GM12878 (cell line): ENCODE measurements around the gene MYO15B. TPM values are rescaled to one million over a fixed set of nuclear protein-coding genes. Genes with fewer than 3 reads are reported as not detected.
A peak's percentile ranks its signal among the peaks of the same experiment; 100 is the strongest.

Experiments
- ATAC-seq: fragments of 200-7000 bp; cut with Tn5 transposase; 3 replicates; pipeline ENCODE4 v1.9.1; 2020; ENCODE audit warnings: mild to moderate bottlenecking, moderate library complexity
- BruUV-seq: library from RNA; stranded (reverse); fragments of 400-500 nt; replicated peaks from 2 replicates; lab custom pipeline; 2021; lab: Mats Ljungman, UMichigan
- CTCF ChIA-PET: fragments of 300-600 bp; sonication (Branson Sonifier 250); formaldehyde crosslinking; extraction: SDS; loops from one replicate; lab custom pipeline; 2021; ENCODE audit warnings: inconsistent platforms; lab: Yijun Ruan, JAX
- POLR2A ChIA-PET: fragments of 350-600 bp; formaldehyde crosslinking; extraction: SDS; loops from one replicate; lab custom pipeline; 2021; ENCODE audit warnings: inconsistent platforms; lab: Charles Lee
- RAD21 ChIA-PET: fragments of 300-600 bp; sonication (Branson Sonifier 250); formaldehyde crosslinking; loops from one replicate; lab custom pipeline; 2023; ENCODE audit warnings: antibody characterized with exemption; ENCODE audit not compliant: unreplicated experiment; lab: Charles Lee
- SMC1A ChIA-PET: fragments of 300-600 bp; sonication (Branson Sonifier 250); formaldehyde crosslinking; loops from one replicate; lab custom pipeline; 2023; ENCODE audit not compliant: unreplicated experiment, uncharacterized antibody; lab: Charles Lee
- DNase-seq: peaks from one replicate; pipeline ENCODE4 v3.0.0-alpha.2; 2011; ENCODE audit warnings: low read depth, low spot score
- FAIRE-seq: peaks from 3 replicates; lab custom pipeline; 2011; peaks lifted over from hg19 to GRCh38; lab: Jason Lieb, UNC
- H2AFZ ChIP-seq: 2 replicates; pipeline ENCODE4 v1.6.0; 2011; ENCODE audit warnings: low read depth, low read length, control low read depth; ENCODE audit not compliant: control insufficient read depth
- H3K27ac ChIP-seq: 2 replicates; pipeline ENCODE4 v1.5.1; 2011; ENCODE audit warnings: control low read depth; ENCODE audit not compliant: control insufficient read depth, insufficient read depth
- H3K27me3 ChIP-seq, 2 experiments: replicated peaks in 1 of 2; 2 replicates each; pipeline versions ENCODE4 v1.6.0 to v1.6.1; 2011; ENCODE audit warnings: low read length in 1 of 2; ENCODE audit not compliant: control insufficient read depth in 2 of 2, insufficient read depth in 2 of 2
- H3K36me3 ChIP-seq, 2 experiments: 2 replicates each; pipeline ENCODE4 v1.5.1; 2011; ENCODE audit warnings: low read length in 1 of 2; ENCODE audit not compliant: control insufficient read depth in 2 of 2, insufficient read depth in 2 of 2
- H3K4me1 ChIP-seq: 2 replicates; pipeline ENCODE4 v1.6.1; 2011; ENCODE audit warnings: mild to moderate bottlenecking, low read length, moderate library complexity, mixed read lengths; ENCODE audit not compliant: control insufficient read depth, insufficient read depth
- H3K4me2 ChIP-seq: 2 replicates; pipeline ENCODE4 v1.6.0; 2011; ENCODE audit warnings: control low read depth; ENCODE audit not compliant: control insufficient read depth, insufficient read depth
- H3K4me3 ChIP-seq: fragments of 200-600 bp; sonication (generic); 2 replicates; pipeline ENCODE4 v1.5.1; 2016
- H3K79me2 ChIP-seq: 2 replicates; pipeline ENCODE4 v1.6.0; 2011; ENCODE audit warnings: low read length; ENCODE audit not compliant: control insufficient read depth, insufficient read depth
- H3K9ac ChIP-seq: 2 replicates; pipeline ENCODE4 v1.8.0; 2011; ENCODE audit warnings: low read length, control low read depth, mixed read lengths; ENCODE audit not compliant: control insufficient read depth, insufficient read depth
- H3K9me3 ChIP-seq: replicated peaks from 3 replicates; pipeline ENCODE4 v1.5.1; 2011; ENCODE audit warnings: mild to moderate bottlenecking, low read length; ENCODE audit not compliant: control insufficient read depth, insufficient read depth
- H4K20me1 ChIP-seq: 2 replicates; pipeline ENCODE4 v1.6.0; 2011; ENCODE audit not compliant: control insufficient read depth, insufficient read depth
- CBX3 ChIP-seq: fragments of 200-600 bp; sonication (generic); IDR thresholded peaks from 2 replicates; pipeline ENCODE4 v1.6.1; 2016; ENCODE audit warnings: low read depth, borderline replicate concordance
- CHD1 ChIP-seq: IDR thresholded peaks from 2 replicates; pipeline ENCODE4 v1.6.1; 2012; ENCODE audit warnings: low read depth, low read length, improper control_type of control experiment
- EED ChIP-seq: sonication (generic); IDR thresholded peaks from 2 replicates; pipeline ENCODE4 v1.6.1; 2016; ENCODE audit warnings: antibody characterized with exemption, low read depth
- EP300 ChIP-seq, 2 experiments: fragments of 150-350 bp in 1 of 2; IDR thresholded peaks; 2 replicates each; pipeline ENCODE4 v1.6.1; 2011 to 2012; ENCODE audit warnings: low read depth in 2 of 2, low read length in 2 of 2, borderline replicate concordance in 1 of 2, improper control_type of control experiment in 1 of 2, inconsistent platforms in 1 of 2; ENCODE audit not compliant: control insufficient read depth in 1 of 2
- IKZF1 ChIP-seq: fragments of 450-650 bp; conservative IDR thresholded peaks from 2 replicates; pipeline ENCODE4 v1.6.1; 2017; ENCODE audit warnings: antibody characterized with exemption, mild to moderate bottlenecking
- SMARCA5 ChIP-seq: fragments of 450-650 bp; IDR thresholded peaks from 2 replicates; pipeline ENCODE4 v1.6.1; 2017; ENCODE audit warnings: mild to moderate bottlenecking
- WGBS: methylation state at CpG from one replicate; pipeline ENCODE4 v1.1.6; 2016; ENCODE audit warnings: low lambda C conversion rate; ENCODE audit not compliant: insufficient replicate concordance, insufficient coverage; ENCODE audit errors: missing lambda C conversion rate; 5-methylcytosine and 5-hydroxymethylcytosine counted together
- in situ Hi-C: fragments of 300-500 bp; cut with MboI; formaldehyde crosslinking; loops from 9 replicates; pipeline ENCODE4 v1.14.3; 2018; ENCODE audit warnings: mixed read lengths
- intact Hi-C: fragments of 100-400 bp; cut with micrococcal nuclease; formaldehyde crosslinking; loops from one replicate; pipeline ENCODE4 v1.14.2; 2022; ENCODE audit not compliant: unreplicated experiment
- polyA plus RNA-seq, 11 experiments: library from polyadenylated mRNA; depleted of rRNA in 4 of 11; unstranded in 6 of 11; stranded (reverse) in 5 of 11; fragments of >200 nt; fragmentation: Nextera tagmentation in 4 of 11; fragmentation: Illumina TruSeq in 1 of 11; extraction: Ambion mirVana in 4 of 11; extraction: Trizol in 1 of 11; gene quantifications; 1 replicate in 1 of 11; 2 replicates in 10 of 11; pipeline versions ENCODE4 v1.2.1 to v1.2.3, GENCODE V29; 2011 to 2016; ENCODE audit warnings: inconsistent platforms in 2 of 11, missing spikeins in 2 of 11, low read depth in 1 of 11
- total RNA-seq, 4 experiments: library from RNA; depleted of rRNA in 3 of 4; stranded (reverse); fragments of >200 nt in 3 of 4; fragmentation: Illumina TruSeq in 1 of 4; extraction: Trizol in 1 of 4; gene quantifications; 2 replicates each; pipeline versions ENCODE4 v1.2.1 to v1.2.3, GENCODE V29; 2013 to 2021
- TF ChIP-seq, protein P1 (sequence below): IDR thresholded peaks from 2 replicates; pipeline ENCODE4 v1.6.1; 2011; ENCODE audit warnings: low read depth, mild to moderate bottlenecking, low read length, moderate library complexity, borderline replicate concordance; ENCODE audit errors: extremely low read depth

Gene MYO15B
- total and polyA plus RNA-seq, 10 of the 15 experiments (the other 5 are each of a cell fraction or from before 2014, with no cell fraction given), result 0.67 to 15.4 (median 2.3) TPM; not detected in 1

DNA sequence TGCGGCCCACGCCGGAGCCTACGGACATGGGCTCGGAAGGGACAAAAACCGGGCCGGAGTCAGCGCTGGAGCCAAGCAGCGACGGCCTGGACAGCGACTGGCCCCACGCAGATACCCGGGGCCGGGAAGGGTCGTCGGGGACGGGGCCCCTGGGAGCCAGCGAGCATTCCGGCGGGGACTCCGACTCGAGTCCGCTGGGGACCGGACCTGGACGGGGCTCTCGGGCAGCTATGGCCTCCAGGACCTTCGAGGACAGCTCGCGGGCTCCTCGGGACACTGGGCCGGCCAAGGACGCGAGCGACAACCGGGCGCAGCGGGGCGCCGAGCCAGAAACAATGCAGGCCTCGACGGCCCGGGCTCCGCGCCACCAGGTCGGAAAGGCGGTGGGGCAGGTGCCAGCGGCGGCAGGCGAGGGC is 1.0 kb downstream of the MYO15B start:
- CTCF ChIA-PET, result interaction anchor here (0.7 to 2.9 kb wide), 6 partner anchors 46 to 165 kb away, joined by 3 to 12 read pairs (median 3); partner anchors contain the start of genes RECQL5 and TSEN54
- H3K4me2 ChIP-seq, result peak overlapping the region; percentile 88
- RAD21 ChIA-PET, result interaction anchor here (1.0 kb wide), 1 partner anchor 72 kb away, joined by 6 read pairs; the partner anchor contains the start of gene TSEN54
- POLR2A ChIA-PET, result interaction anchor here (0.6 to 1.0 kb wide), 2 partner anchors 71 to 94 kb away, joined by 3 to 4 read pairs; no protein-coding TSS in a partner anchor
- intact Hi-C loops, result loop anchor here (1.0 to 2.0 kb wide), 2 partner anchors 72 to 162 kb away; partner anchors contain the start of gene TSEN54
- in situ Hi-C loops, result no loop called here
- H3K36me3 ChIP-seq, result no peaks in the 10 kb centered on the region
- TSS peak; percentile 78 for BruUV-seq
- no peaks in the 10 kb centered on the region for H3K9me3 ChIP-seq
- peaks cover 5 to 9% of the 10 kb centered on the region in 2 experiments for H3K27me3 ChIP-seq
- SMC1A ChIA-PET, result interaction anchor here (1.2 kb wide), 1 partner anchor 72 kb away, joined by 5 read pairs; the partner anchor contains the start of gene TSEN54
- H3K9ac ChIP-seq, result peak overlapping the region; percentile 44; the same call in 1 of the 2 replicates
- peak overlapping the region; percentile 33; the same call in 1 of the 2 replicates for H3K27ac ChIP-seq
- DNase-seq, result no peak
- WGBS, result 12% methylated on average over 49 of the region's 49 CpGs
- FAIRE-seq, result no peak
- TF ChIP-seq EP300 (IDR thresholded peaks at IDR 0.05; ENCODE audit: borderline replicate concordance in 1 of 2, control insufficient read depth in 1 of 2, low read depth in 2 of 2, low read length in 2 of 2) (no peak), EED (no peak), SMARCA5 (0 out of 2 replicates have a peak, but pooled peaks have one; percentile 16), IKZF1 (peak; percentile 74), CHD1 (no peak), CBX3 (no peak)
- TF ChIP-seq, protein P1, sequence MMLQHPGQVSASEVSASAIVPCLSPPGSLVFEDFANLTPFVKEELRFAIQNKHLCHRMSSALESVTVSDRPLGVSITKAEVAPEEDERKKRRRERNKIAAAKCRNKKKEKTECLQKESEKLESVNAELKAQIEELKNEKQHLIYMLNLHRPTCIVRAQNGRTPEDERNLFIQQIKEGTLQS, result no peak
- H2AFZ ChIP-seq, result peak overlapping the region; percentile 67
- H3K4me1 ChIP-seq, result 0 out of 2 replicates have a peak, but pooled peaks cover 4% of the 10 kb centered on the region
- peak overlapping the region; percentile 53; the same call in 1 of the 2 replicates for H3K4me3 ChIP-seq
- H4K20me1 ChIP-seq, result no peaks in the 10 kb centered on the region
- ATAC-seq, result peak; percentile 13
- no peaks in the 10 kb centered on the region for H3K79me2 ChIP-seq
